SJSA1 (cell line): ENCODE measurements around the gene BPGM. TPM values are rescaled to one million over a fixed set of nuclear protein-coding genes. Genes with fewer than 3 reads are reported as not detected.
"Not testable (repeated sequence)": the region's sequence is repeated elsewhere in the genome, so short reads cannot be mapped to it uniquely, and the experiment has no call there.

Experiments used
- DNase-seq, 2 experiments: peaks; one replicate each; pipeline ENCODE4 v3.0.0-alpha.2; 2015 to 2020; ENCODE audit warnings: low spot score in 2 of 2, low read depth in 1 of 2
- H3K27ac ChIP-seq: fragments of 250-450 bp; sonication (Bioruptor Pico); 2 replicates; pipeline ENCODE4 v1.5.1; 2020; ENCODE audit warnings: mild to moderate bottlenecking, moderate library complexity
- H3K27me3 ChIP-seq: fragments of 250-450 bp; sonication (Bioruptor Pico); replicated peaks from 2 replicates; pipeline ENCODE4 v1.5.1; 2020; ENCODE audit warnings: mild to moderate bottlenecking, moderate library complexity
- H3K36me3 ChIP-seq: fragments of 250-450 bp; sonication (Bioruptor Pico); 2 replicates; pipeline ENCODE4 v1.5.1; 2020; ENCODE audit warnings: mild to moderate bottlenecking
- H3K4me1 ChIP-seq: fragments of 250-450 bp; sonication (Bioruptor Pico); replicated peaks from 2 replicates; pipeline ENCODE4 v1.6.1; 2021; ENCODE audit warnings: mild to moderate bottlenecking
- H3K4me3 ChIP-seq: fragments of 250-450 bp; sonication (Bioruptor Pico); 2 replicates; pipeline ENCODE4 v1.5.1; 2020; ENCODE audit warnings: mild to moderate bottlenecking
- H3K9me3 ChIP-seq: fragments of 250-450 bp; sonication (Bioruptor Pico); replicated peaks from 2 replicates; pipeline ENCODE4 v1.5.1; 2020; ENCODE audit warnings: mild to moderate bottlenecking
- total RNA-seq: library from RNA; depleted of rRNA; stranded (reverse); fragments of >200 nt; shearing (Covaris generic); gene quantifications from 2 replicates; pipeline ENCODE4 v1.2.3, GENCODE V29; 2014

Gene BPGM
- total RNA-seq, 1 experiment from 2014 or later = 43.7 TPM

GRCh38 chr7:134686786-134687185 lies 40.1 kb downstream of the BPGM start:
- no peak overlapping the region for H3K4me3 ChIP-seq
- H3K9me3 ChIP-seq = no peaks in the 10 kb centered on the region
- H3K36me3 ChIP-seq = no peaks in the 10 kb centered on the region
- no peak overlapping the region for H3K27ac ChIP-seq
- no peaks in the 10 kb centered on the region for H3K27me3 ChIP-seq
- peak in 1 of 2 experiments; percentile 46 for DNase-seq
- H3K4me1 ChIP-seq = peaks cover 41% of the 10 kb centered on the region

GRCh38 chr7:134689550-134689949 lies 42.9 kb downstream of the BPGM start:
- not testable (repeated sequence) for H3K36me3 ChIP-seq, DNase-seq, H3K27me3 ChIP-seq, H3K9me3 ChIP-seq
- Histone ChIP-seq H3K4me1 (peaks cover 57% of the 10 kb centered on the region), H3K27ac (peak overlapping the region; percentile 88), H3K4me3 (peak overlapping the region; percentile 26)

- Histone ChIP-seq H3K27me3 (no peaks in the 10 kb centered on the region), H3K4me3 (peak overlapping the region; percentile 26), H3K9me3 (no peaks in the 10 kb centered on the region), H3K36me3 (no peaks in the 10 kb centered on the region), H3K27ac (peak overlapping the region; percentile 88), H3K4me1 (peaks cover 62% of the 10 kb centered on the region)
- DNase-seq = peak in 1 of 2 experiments; percentile 83
Observed at GRCh38 chr7:134690016-134690415, 43.4 kb downstream of the BPGM start.

- peaks cover 70% of the 10 kb centered on the region for H3K4me1 ChIP-seq
- H3K9me3 ChIP-seq = no peaks in the 10 kb centered on the region
- H3K27me3 ChIP-seq = no peaks in the 10 kb centered on the region
- H3K36me3 ChIP-seq = no peaks in the 10 kb centered on the region
- peak overlapping the region; percentile 88 for H3K27ac ChIP-seq
- no peak overlapping the region for H3K4me3 ChIP-seq
- peak in 1 of 2 experiments; percentile 61 for DNase-seq
Observed at GRCh38 chr7:134690614-134691504, 44.2 kb downstream of the BPGM start.

- peak; percentile 75 to 81 for DNase-seq
- Histone ChIP-seq H3K27ac (peak overlapping the region; percentile 88), H3K9me3 (no peaks in the 10 kb centered on the region), H3K36me3 (no peaks in the 10 kb centered on the region), H3K27me3 (no peaks in the 10 kb centered on the region), H3K4me3 (no peak overlapping the region), H3K4me1 (peaks cover 75% of the 10 kb centered on the region)
Observed at GRCh38 chr7:134691546-134692343, 45.1 kb downstream of the BPGM start.

- no peaks in the 10 kb centered on the region for H3K36me3 ChIP-seq
- no peaks in the 10 kb centered on the region for H3K9me3 ChIP-seq
- no peak overlapping the region for H3K4me3 ChIP-seq
- H3K4me1 ChIP-seq = peaks cover 71% of the 10 kb centered on the region
- peak; percentile 57 to 65 for DNase-seq
- no peaks in the 10 kb centered on the region for H3K27me3 ChIP-seq
- peak overlapping the region; percentile 82 for H3K27ac ChIP-seq
Observed at GRCh38 chr7:134692344-134692705, 45.7 kb downstream of the BPGM start.

- H3K4me3 ChIP-seq = no peak overlapping the region
- no peaks in the 10 kb centered on the region for H3K36me3 ChIP-seq
Observed at GRCh38 chr7:134693256-134693655, 46.6 kb downstream of the BPGM start.

GRCh38 chr7:134694299-134694698 lies 47.6 kb downstream of the BPGM start:
- Histone ChIP-seq H3K27ac (0 out of 2 replicates have a peak overlapping the region, but pooled peaks have one; percentile 57), H3K4me1 (peaks cover 72% of the 10 kb centered on the region)

More at GRCh38 chr7:134693256-134693655, 46.6 kb downstream of the BPGM start:
- no peaks in the 10 kb centered on the region for H3K9me3 ChIP-seq
- DNase-seq = peak; percentile 82 to 90
- H3K27me3 ChIP-seq = no peaks in the 10 kb centered on the region
- peaks cover 71% of the 10 kb centered on the region for H3K4me1 ChIP-seq
- peak overlapping the region; percentile 82 for H3K27ac ChIP-seq

GRCh38 chr7:134694767-134695166 lies 48.1 kb downstream of the BPGM start:
- Histone ChIP-seq H3K9me3 (no peaks in the 10 kb centered on the region), H3K4me1 (peaks cover 72% of the 10 kb centered on the region), H3K27ac (peak overlapping the region; percentile 57; the same call in 1 of the 2 replicates), H3K4me3 (no peak overlapping the region), H3K27me3 (no peaks in the 10 kb centered on the region), H3K36me3 (no peaks in the 10 kb centered on the region)
- DNase-seq = no peak

More at GRCh38 chr7:134694299-134694698, 47.6 kb downstream of the BPGM start:
- Histone ChIP-seq H3K9me3 (no peaks in the 10 kb centered on the region), H3K4me3 (no peak overlapping the region), H3K27me3 (no peaks in the 10 kb centered on the region), H3K36me3 (no peaks in the 10 kb centered on the region)
- DNase-seq = no peak

GRCh38 chr7:134695321-134695860 lies 48.7 kb downstream of the BPGM start:
- Histone ChIP-seq H3K27ac (peak overlapping the region; percentile 57), H3K9me3 (no peaks in the 10 kb centered on the region), H3K36me3 (no peaks in the 10 kb centered on the region), H3K27me3 (no peaks in the 10 kb centered on the region), H3K4me1 (peaks cover 75% of the 10 kb centered on the region), H3K4me3 (no peak overlapping the region)
- peak; percentile 56 to 68 for DNase-seq

GRCh38 chr7:134696261-134696660 lies 49.6 kb downstream of the BPGM start:
- Histone ChIP-seq H3K36me3 (no peaks in the 10 kb centered on the region), H3K4me1 (peaks cover 75% of the 10 kb centered on the region), H3K9me3 (no peaks in the 10 kb centered on the region), H3K27ac (peak overlapping the region; percentile 57), H3K4me3 (no peak overlapping the region), H3K27me3 (no peaks in the 10 kb centered on the region)
- DNase-seq = peak in 1 of 2 experiments; percentile 59

GRCh38 chr7:134697205-134697886 lies 50.7 kb downstream of the BPGM start:
- no peak for DNase-seq
- Histone ChIP-seq H3K4me3 (no peak overlapping the region), H3K36me3 (no peaks in the 10 kb centered on the region), H3K27me3 (no peaks in the 10 kb centered on the region), H3K27ac (no peak overlapping the region), H3K4me1 (peaks cover 72% of the 10 kb centered on the region), H3K9me3 (no peaks in the 10 kb centered on the region)

GRCh38 chr7:134698481-134698880 lies 51.8 kb downstream of the BPGM start:
- H3K9me3 ChIP-seq = no peaks in the 10 kb centered on the region
- no peaks in the 10 kb centered on the region for H3K36me3 ChIP-seq
- no peak overlapping the region for H3K4me3 ChIP-seq
- peaks cover 69% of the 10 kb centered on the region for H3K4me1 ChIP-seq
- no peak overlapping the region for H3K27ac ChIP-seq
- DNase-seq = no peak
- H3K27me3 ChIP-seq = no peaks in the 10 kb centered on the region
